Muscle of leg (tissue), 11 donors: ENCODE results near the gene SNX32. TPM values are rescaled to one million over a fixed set of nuclear protein-coding genes. Genes with fewer than 3 reads are reported as not detected.
A peak's percentile ranks its signal among the peaks of the same experiment; 100 is the strongest.

ENCODE experiments used
- DNase-seq: peaks from one replicate; pipeline ENCODE4 v3.0.0; 2013
- H3K27ac ChIP-seq: one replicate; pipeline ENCODE4 v1.5.1; 2013; ENCODE audit warnings: mild to moderate bottlenecking, low read length, control low read depth
- H3K27me3 ChIP-seq: one replicate; pipeline ENCODE4 v1.6.1; 2013; ENCODE audit warnings: low read length; ENCODE audit not compliant: control insufficient read depth, insufficient read depth
- H3K36me3 ChIP-seq: one replicate; pipeline ENCODE4 v1.6.1; 2013; ENCODE audit warnings: low read length; ENCODE audit not compliant: control insufficient read depth, insufficient read depth
- H3K4me1 ChIP-seq: one replicate; pipeline ENCODE4 v1.6.1; 2013; ENCODE audit warnings: low read length; ENCODE audit not compliant: control insufficient read depth, insufficient read depth
- H3K4me3 ChIP-seq: one replicate; pipeline ENCODE4 v1.5.1; 2013; ENCODE audit warnings: low read length, control low read depth
- H3K9me3 ChIP-seq: replicated peaks from 2 replicates; pipeline ENCODE4 v1.6.1; 2013; ENCODE audit warnings: low read depth, low read length; ENCODE audit not compliant: control insufficient read depth
- WGBS: methylation state at CpG from one replicate; pipeline ENCODE4 v1.1.5; 2013; ENCODE audit warnings: missing lambda C conversion rate; ENCODE audit not compliant: insufficient coverage; 5-methylcytosine and 5-hydroxymethylcytosine counted together
- polyA plus RNA-seq, 8 donors: library from polyadenylated mRNA; unstranded; fragments of 120-200 nt; gene quantifications; one replicate each; pipeline versions ENCODE4 v1.2.1 to v1.2.3, GENCODE V29; 2013; ENCODE audit warnings: inconsistent platforms in 1 of 8, low replicate concordance in 1 of 8; ENCODE audit not compliant: insufficient read length in 8 of 8, insufficient read depth in 1 of 8
- total RNA-seq: library from RNA; stranded (reverse); fragments of 120-200 nt; gene quantifications from one replicate; pipeline ENCODE4 v1.2.4, GENCODE V29; 2013

Gene SNX32
- total and polyA plus RNA-seq, 9 donors, result 0.98 to 2.6 (median 1.5) TPM

DNA sequence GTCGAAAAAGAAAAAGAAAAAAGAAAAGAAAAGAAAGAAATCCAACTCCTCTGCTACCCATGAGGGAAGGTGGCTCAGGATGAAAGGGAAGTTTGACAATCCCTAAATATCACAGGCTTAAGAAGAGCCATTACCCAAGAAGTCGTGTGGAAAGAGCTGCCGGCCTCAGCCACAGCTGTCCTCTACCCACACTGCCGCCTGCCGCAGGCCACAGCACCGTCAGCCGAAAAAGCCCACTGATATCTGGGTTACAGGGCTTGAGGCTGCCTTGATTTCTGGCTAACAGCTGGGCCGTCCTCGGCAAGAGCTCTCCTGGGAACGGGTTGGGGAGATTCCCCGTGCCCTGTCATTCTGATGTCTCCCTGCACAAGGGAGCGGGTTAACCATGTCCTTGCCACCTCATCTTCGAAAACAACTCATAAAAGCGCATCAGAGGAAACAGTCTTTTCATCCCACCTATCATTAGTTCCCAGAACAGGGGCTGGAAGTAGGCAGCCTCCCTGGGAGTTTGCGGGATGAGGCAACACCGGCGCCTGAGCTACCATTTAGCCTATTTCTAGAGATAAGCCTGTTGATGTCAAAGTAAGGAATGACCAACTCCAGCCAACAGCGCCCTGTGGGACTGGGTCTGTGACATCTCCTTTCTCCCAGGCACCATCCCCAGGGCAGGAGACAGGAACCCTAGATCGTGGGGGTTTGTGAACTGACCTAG is 21.8 kb upstream of the SNX32 start:
- Histone ChIP-seq H3K27me3 (peaks cover 13% of the 10 kb centered on the region), H3K4me1 (peaks cover 6% of the 10 kb centered on the region), H3K36me3 (no peaks in the 10 kb centered on the region), H3K9me3 (no peaks in the 10 kb centered on the region), H3K27ac (no peak overlapping the region), H3K4me3 (no peak overlapping the region)
- DNase-seq, result no peak
- 41% methylated on average over 8 of the region's 19 CpGs for WGBS

DNA sequence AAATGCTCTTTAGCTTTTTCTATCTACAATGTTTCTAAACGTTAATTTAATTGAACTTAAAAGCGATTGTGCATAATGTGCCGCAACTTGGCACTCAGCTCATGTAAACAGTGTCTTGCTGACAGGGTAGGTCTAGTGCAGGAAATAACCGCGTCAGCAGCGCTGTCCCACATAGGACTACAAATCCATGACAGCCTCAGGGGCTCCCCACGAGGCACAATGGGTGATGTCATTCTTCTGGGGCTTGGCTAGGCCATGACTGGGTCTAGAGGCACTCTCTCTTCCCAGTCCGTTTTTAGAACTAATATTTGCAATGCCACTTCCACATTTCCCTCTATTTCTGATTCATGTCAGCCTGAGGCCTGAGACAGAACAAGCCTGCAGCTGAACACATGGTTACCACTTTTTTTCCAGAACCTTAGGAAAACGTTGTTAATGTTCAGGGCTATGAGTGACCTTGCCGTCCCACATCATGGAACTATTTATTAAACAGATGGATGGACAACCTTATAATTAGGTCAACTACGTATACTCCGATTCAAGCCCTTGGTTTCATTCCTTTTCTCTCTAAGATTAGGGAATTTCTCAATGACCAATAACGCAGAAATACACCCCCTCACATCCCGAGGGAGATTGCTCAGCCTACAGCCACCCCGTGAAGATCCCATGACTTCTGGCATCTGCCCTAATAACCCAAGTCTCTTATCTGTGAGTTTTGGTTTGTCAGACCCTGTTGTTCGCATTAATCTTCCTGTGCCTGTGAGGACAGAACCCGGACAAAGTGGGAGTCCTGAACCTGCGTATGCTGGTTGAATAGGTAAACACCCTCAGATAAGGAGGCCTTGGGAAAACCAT is 19.4 kb upstream of the SNX32 start:
- H3K9me3 ChIP-seq, result no peaks in the 10 kb centered on the region
- no peak overlapping the region for H3K4me3 ChIP-seq
- peaks cover 5% of the 10 kb centered on the region for H3K27me3 ChIP-seq
- H3K36me3 ChIP-seq, result no peaks in the 10 kb centered on the region
- peak; percentile 71 for DNase-seq
- H3K27ac ChIP-seq, result no peak overlapping the region
- 69% methylated on average over 11 of the region's 18 CpGs for WGBS
- H3K4me1 ChIP-seq, result peaks cover 16% of the 10 kb centered on the region

DNA sequence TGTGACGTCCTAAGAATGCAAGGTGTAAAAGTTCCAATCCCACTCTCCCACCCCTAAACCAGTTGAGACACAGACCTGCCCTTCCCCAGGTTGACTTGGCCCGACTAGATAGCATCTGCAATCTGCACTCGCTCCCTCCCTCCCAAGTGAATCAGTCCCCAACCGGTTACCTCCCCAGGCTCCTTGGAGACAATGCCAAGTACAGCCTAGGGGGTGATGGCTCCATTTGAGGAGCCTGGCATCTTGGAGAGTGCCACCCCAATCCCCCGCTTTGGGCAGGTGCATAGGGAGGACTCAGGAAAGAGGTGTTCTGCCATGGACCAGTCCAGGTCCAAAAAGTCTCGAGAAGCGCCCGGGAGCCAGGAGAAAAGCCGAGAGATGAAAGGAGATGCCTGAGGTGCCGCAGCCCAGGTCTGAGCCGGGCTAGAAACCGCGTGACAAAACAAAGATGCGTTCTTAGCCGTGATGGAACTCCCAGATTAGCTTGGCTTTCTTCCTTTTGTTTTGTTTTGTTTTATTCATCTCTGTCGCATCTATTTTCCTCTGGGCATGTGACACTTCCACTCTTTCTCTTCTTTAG is 18.7 kb upstream of the SNX32 start:
- Histone ChIP-seq H3K9me3 (no peaks in the 10 kb centered on the region), H3K36me3 (no peaks in the 10 kb centered on the region), H3K27me3 (peaks cover 5% of the 10 kb centered on the region), H3K27ac (no peak overlapping the region), H3K4me1 (peaks cover 16% of the 10 kb centered on the region), H3K4me3 (no peak overlapping the region)
- no peak for DNase-seq
- 93% methylated on average over 12 of the region's 16 CpGs for WGBS

DNA sequence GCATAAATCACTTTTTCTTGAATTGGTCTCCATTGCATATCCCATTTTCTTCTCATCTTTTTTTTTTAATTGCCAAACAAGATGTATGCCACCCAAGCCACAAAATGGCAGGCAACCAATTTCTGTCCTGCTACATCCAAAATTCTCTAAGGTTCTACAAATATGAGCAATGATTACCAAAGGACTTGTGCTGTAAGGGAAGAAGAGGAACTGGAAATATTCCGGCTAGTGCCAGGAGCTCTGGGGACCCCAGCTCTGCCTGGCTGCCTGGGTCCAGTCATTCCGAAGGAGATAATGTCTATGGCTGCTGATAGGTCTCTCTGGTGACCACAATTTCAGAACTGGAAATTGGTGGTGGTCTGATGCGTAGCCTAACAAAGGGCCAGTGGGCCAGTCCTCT is 17.1 kb upstream of the SNX32 start:
- Histone ChIP-seq H3K4me1 (peaks cover 15% of the 10 kb centered on the region), H3K27ac (no peak overlapping the region), H3K36me3 (no peaks in the 10 kb centered on the region), H3K9me3 (no peaks in the 10 kb centered on the region), H3K4me3 (no peak overlapping the region), H3K27me3 (peaks cover 4% of the 10 kb centered on the region)
- DNase-seq, result no peak
- WGBS, result 92% methylated on average over 3 of the region's 3 CpGs

GRCh38 chr11:65817312-65817834 is 16.4 kb upstream of the SNX32 start:
- peaks cover 12% of the 10 kb centered on the region for H3K4me1 ChIP-seq
- H3K9me3 ChIP-seq, result no peaks in the 10 kb centered on the region
- H3K4me3 ChIP-seq, result peak overlapping the region; percentile 53
- H3K36me3 ChIP-seq, result no peaks in the 10 kb centered on the region
- peak; percentile 23 for DNase-seq
- H3K27me3 ChIP-seq, result peaks cover 2% of the 10 kb centered on the region
- peak overlapping the region; percentile 20 for H3K27ac ChIP-seq
- 92% methylated on average over 2 of the region's 5 CpGs for WGBS

DNA sequence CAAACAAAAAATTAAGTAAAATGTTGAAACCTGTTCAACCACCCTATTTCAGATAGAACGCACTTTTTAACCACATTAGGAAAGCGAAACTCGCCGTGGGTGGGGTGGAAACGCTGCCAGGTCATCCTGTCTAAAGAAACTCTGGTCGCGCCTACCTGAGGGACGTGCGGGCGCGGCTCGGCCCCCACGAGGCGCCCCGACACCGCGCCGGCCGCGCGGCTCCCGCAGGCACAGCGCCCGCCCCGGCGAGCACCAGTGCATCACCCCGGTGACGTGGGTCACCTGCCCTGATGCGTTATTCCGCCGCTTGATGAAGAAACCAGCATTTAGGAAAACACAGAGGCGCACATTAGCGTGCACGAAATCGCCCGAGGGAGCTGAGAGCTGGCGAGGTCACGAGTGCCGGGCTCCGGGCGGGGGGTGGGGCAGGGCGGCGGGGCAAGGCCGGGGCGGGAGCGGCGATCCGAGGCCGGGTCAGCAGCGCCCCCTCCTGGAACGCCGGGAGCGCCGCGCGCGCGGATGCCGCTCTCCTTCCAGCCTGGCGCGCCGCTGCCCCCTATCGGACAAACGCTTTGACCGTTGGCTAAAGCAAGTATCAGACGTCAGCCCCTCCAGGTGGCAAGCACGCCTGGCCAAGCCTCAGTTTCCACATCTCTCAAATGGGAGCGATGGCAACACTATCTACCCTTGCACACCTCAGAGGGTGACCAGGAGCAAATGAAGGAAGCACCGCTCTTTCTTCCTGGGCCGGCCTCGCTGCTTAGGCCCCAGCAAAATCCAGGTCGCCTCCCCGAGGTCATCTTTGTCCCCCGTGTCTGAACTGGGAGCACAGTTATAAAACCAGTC is 15.7 kb upstream of the SNX32 start:
- H3K4me1 ChIP-seq, result peaks cover 12% of the 10 kb centered on the region
- no peaks in the 10 kb centered on the region for H3K9me3 ChIP-seq
- peak; percentile 94 for DNase-seq
- H3K36me3 ChIP-seq, result no peaks in the 10 kb centered on the region
- H3K27ac ChIP-seq, result peak overlapping the region; percentile 20
- H3K4me3 ChIP-seq, result peak overlapping the region; percentile 53
- no peaks in the 10 kb centered on the region for H3K27me3 ChIP-seq
- 6% methylated on average over 73 of the region's 74 CpGs for WGBS

DNA sequence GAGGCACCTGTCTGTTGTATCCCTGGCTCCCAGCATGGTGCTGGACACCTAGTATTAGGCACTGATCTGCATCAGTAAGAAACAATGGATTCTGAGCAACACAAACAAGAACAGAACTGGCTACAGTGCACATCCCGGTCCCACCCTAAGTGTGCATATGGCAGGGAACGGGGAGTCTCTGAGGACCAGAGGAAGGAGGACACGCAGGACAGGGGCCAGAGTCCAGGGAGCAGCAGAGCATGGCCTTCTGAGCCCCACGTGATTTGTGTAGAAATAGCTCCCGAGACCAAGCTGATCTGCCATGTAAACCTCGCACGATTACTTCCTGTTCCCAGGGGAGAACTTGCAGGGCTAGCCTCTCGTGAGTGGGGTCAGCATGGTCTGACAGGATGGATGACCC is 12.7 kb upstream of the SNX32 start:
- whole genome bisulfite sequencing, result 56% methylated on average over 8 of the region's 8 CpGs
- Histone ChIP-seq H3K27ac (no peak overlapping the region), H3K36me3 (no peaks in the 10 kb centered on the region), H3K27me3 (no peaks in the 10 kb centered on the region), H3K4me1 (peaks cover 12% of the 10 kb centered on the region), H3K4me3 (no peak overlapping the region), H3K9me3 (no peaks in the 10 kb centered on the region)
- no peak for DNase-seq

GRCh38 chr11:65822776-65823528 is 10.8 kb upstream of the SNX32 start:
- Histone ChIP-seq H3K9me3 (no peaks in the 10 kb centered on the region), H3K36me3 (no peaks in the 10 kb centered on the region), H3K27me3 (no peaks in the 10 kb centered on the region), H3K4me1 (peaks cover 3% of the 10 kb centered on the region), H3K27ac (no peak overlapping the region), H3K4me3 (no peak overlapping the region)
- WGBS, result 87% methylated on average over 6 of the region's 15 CpGs
- no peak for DNase-seq

- Histone ChIP-seq H3K4me3 (no peak overlapping the region), H3K27ac (no peak overlapping the region), H3K27me3 (no peaks in the 10 kb centered on the region), H3K4me1 (no peaks in the 10 kb centered on the region), H3K36me3 (no peaks in the 10 kb centered on the region), H3K9me3 (no peaks in the 10 kb centered on the region)
- 71% methylated on average over 2 of the region's 8 CpGs for WGBS
- no peak for DNase-seq
Measured at GRCh38 chr11:65826984-65827735, 6.6 kb upstream of the SNX32 start.
